GM12874 (cell line): ENCODE measurements around the gene GABARAP.

Experiments
- CTCF ChIP-seq: IDR thresholded peaks from 2 replicates; pipeline ENCODE4 v1.5.1; 2011; ENCODE audit warnings: low read depth, mild to moderate bottlenecking, control low read depth, low read length, moderate library complexity; ENCODE audit not compliant: insufficient read depth

The GABARAP gene

GRCh38 chr17:7226721-7227710 is 15.2 kb downstream of the GABARAP start:
- no peak for TF ChIP-seq CTCF

GRCh38 chr17:7225711-7226331 is 16.4 kb downstream of the GABARAP start:
- TF ChIP-seq CTCF = no peak

- TF ChIP-seq CTCF = no peak
Observed at GRCh38 chr17:7224661-7225111, 17.6 kb downstream of the GABARAP start.

GRCh38 chr17:7224110-7224509 is 18.1 kb downstream of the GABARAP start:
- TF ChIP-seq CTCF = no peak

GRCh38 chr17:7223375-7223774 is 18.9 kb downstream of the GABARAP start:
- no peak for TF ChIP-seq CTCF

GRCh38 chr17:7222972-7223292 is 19.3 kb downstream of the GABARAP start:
- TF ChIP-seq CTCF = no peak

DNA sequence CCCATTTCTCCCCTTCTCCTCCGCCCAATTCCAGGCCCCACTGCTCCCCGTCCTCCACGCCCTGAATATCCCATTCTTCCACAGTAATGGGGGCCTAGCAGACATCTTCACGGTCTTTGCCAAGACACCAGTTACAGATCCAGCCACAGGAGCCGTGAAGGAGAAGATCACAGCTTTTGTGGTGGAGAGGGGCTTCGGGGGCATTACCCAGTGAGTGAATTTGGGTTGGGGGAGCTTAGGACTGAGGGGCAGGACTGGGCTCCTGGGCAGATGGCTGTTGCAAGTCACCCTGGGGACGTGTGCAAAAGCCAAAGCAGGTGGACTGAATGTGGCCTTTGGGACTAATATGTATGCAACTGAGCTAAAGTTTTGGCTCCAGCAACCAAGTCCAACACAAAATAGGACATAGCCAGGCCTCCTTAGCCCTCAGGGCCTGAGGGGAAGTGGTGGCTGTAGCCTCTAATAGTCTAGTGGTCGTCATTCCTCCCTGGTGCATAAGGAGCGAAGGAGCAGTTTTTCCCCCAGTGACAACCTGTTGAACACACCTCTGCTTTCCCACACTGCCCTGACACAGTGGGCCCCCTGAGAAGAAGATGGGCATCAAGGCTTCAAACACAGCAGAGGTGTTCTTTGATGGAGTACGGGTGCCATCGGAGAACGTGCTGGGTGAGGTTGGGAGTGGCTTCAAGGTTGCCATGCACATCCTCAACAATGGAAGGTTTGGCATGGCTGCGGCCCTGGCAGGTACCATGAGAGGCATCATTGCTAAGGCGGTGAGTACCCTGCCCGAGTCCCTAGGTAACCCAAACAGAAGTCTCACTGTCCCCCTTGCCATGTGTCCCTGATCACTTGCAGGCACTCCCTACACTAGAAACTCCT is 19.9 kb downstream of the GABARAP start:
- TF ChIP-seq CTCF = no peak
